ENCODE data around the gene ESPN. TPM values are rescaled to one million over a fixed set of nuclear protein-coding genes. Genes with fewer than 3 reads are reported as not detected.

The ESPN gene
- polyA plus RNA-seq, 1 of the 3 experiments (the other 2 are of a cell fraction): 0.33 TPM

GRCh38 chr1:6416295-6416656 lies 8.3 kb upstream of the ESPN start (continued):
- TF ChIP-seq USF2 (IDR thresholded peaks at IDR 0.05; ENCODE audit: borderline replicate concordance, low read depth, low read length): no peak
- TF ChIP-seq NRF1 (IDR thresholded peaks at IDR 0.05; ENCODE audit: low read depth, low read length): no peak
- no peak for TF ChIP-seq REST (IDR thresholded peaks at IDR 0.05; ENCODE audit: low read depth, low read length)
- TF ChIP-seq ELF1 (IDR thresholded peaks at IDR 0.05): no peak
- TF ChIP-seq RAD21 (IDR thresholded peaks at IDR 0.05; ENCODE audit: low read length): no peak

- CTCF ChIA-PET: interaction anchor here (4.7 to 16.1 kb wide), 3 partner anchors 22 to 170 kb away, joined by 50 to 290 read pairs (median 131); no protein-coding TSS in a partner anchor
- WGBS (ENCODE audit: low lambda C conversion rate): no CpG with 5 or more reads among the region's 5 CpGs
- H3K27me3 ChIP-seq (ENCODE audit: insufficient read depth): peaks cover 17% of the 10 kb centered on the region
- no peaks in the 10 kb centered on the region for H3K9me2 ChIP-seq
- no peaks in the 10 kb centered on the region for H3K9me3 ChIP-seq
- TF ChIP-seq GATA2 (CRISPR knock-in tag; IDR thresholded peaks at IDR 0.05) (no peak), TCF12 (IDR thresholded peaks at IDR 0.05) (no peak), CTCF (IDR thresholded peaks at IDR 0.05) (no peak), EP300 (IDR thresholded peaks at IDR 0.05; ENCODE audit: borderline replicate concordance in 1 of 2, low read depth in 1 of 2, low read length in 1 of 2) (no peak), CHD2 (IDR thresholded peaks at IDR 0.05; ENCODE audit: low read length, partially characterized antibody) (no peak), YY1 (IDR thresholded peaks at IDR 0.05; ENCODE audit: low read depth) (no peak)
- TF ChIP-seq, protein P1, sequence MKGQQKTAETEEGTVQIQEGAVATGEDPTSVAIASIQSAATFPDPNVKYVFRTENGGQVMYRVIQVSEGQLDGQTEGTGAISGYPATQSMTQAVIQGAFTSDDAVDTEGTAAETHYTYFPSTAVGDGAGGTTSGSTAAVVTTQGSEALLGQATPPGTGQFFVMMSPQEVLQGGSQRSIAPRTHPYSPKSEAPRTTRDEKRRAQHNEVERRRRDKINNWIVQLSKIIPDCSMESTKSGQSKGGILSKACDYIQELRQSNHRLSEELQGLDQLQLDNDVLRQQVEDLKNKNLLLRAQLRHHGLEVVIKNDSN (IDR thresholded peaks at IDR 0.05; ENCODE audit: borderline replicate concordance, low read depth): no peak
- H3K27ac ChIP-seq (ENCODE audit: low read depth in 2 of 2, low read length in 1 of 2): no peak overlapping the region
- no peaks in the 10 kb centered on the region for H3K79me2 ChIP-seq (ENCODE audit: insufficient read depth)
- no peak overlapping the region for H3K9ac ChIP-seq
- no peaks in the 10 kb centered on the region for H3F3A ChIP-seq (replicated peaks; ENCODE audit: insufficient read depth)
- H3K4me1 ChIP-seq (ENCODE audit: control insufficient read depth in 1 of 2, insufficient read depth in 2 of 2, low read depth in 1 of 2, low read length in 1 of 2): peaks cover 0 to 6% of the 10 kb centered on the region in 2 experiments; a peak in 1 of 4 replicates
- no peaks in the 10 kb centered on the region for H4K20me1 ChIP-seq (ENCODE audit: insufficient read depth)
- H2AFZ ChIP-seq (ENCODE audit: low read depth): no peak overlapping the region
- no peaks in the 10 kb centered on the region for H3K36me3 ChIP-seq (replicated peaks in 1 of 2; ENCODE audit: control insufficient read depth in 1 of 2, insufficient read depth in 2 of 2, low read length in 1 of 2)
- POLR2A ChIA-PET: no interaction called here
- no peak for DNase-seq
- H3K4me2 ChIP-seq: no peak overlapping the region
- H3K4me3 ChIP-seq (ENCODE audit: low read depth in 2 of 2, low read length in 1 of 2): no peak overlapping the region
Measured at GRCh38 chr1:6416906-6417305, 7.7 kb upstream of the ESPN start.

All from SK-N-SH (cell line).